PC-3 (cell line): ENCODE measurements around the gene ARHGAP15. TPM values are rescaled to one million over a fixed set of nuclear protein-coding genes. Genes with fewer than 3 reads are reported as not detected.

Source experiments
- ATAC-seq: fragments of 200-7000 bp; cut with Tn5 transposase; 2 replicates; pipeline ENCODE4 v1.9.1; 2020; ENCODE audit warnings: mild to moderate bottlenecking, moderate library complexity
- BruUV-seq: library from RNA; stranded (reverse); fragments of 400-500 nt; replicated peaks from 2 replicates; lab custom pipeline; 2021; lab: Mats Ljungman, UMichigan
- CTCF ChIA-PET: fragments of 300-600 bp; sonication (Branson Sonifier 250); formaldehyde crosslinking; loops from one replicate; lab custom pipeline; 2022; ENCODE audit warnings: antibody characterized with exemption; lab: Charles Lee
- POLR2A ChIA-PET: fragments of 300-600 bp; sonication (Branson Sonifier 250); formaldehyde crosslinking; loops from one replicate; lab custom pipeline; 2022; ENCODE audit warnings: antibody characterized with exemption; ENCODE audit not compliant: unreplicated experiment; lab: Charles Lee
- DNase-seq: peaks from one replicate; pipeline ENCODE4 v3.0.0-alpha.2; 2015
- H2AFZ ChIP-seq: fragments of 300-600 bp; sonication (generic); 2 replicates; pipeline ENCODE4 v1.6.0; 2016; ENCODE audit warnings: antibody characterized with exemption, low read length
- H3F3A ChIP-seq: fragments of 300-600 bp; sonication (generic); one replicate; pipeline ENCODE4 v1.6.0; 2017; ENCODE audit warnings: antibody characterized with exemption, low read length, control low read depth, mild to moderate bottlenecking; ENCODE audit not compliant: unreplicated experiment
- H3K27ac ChIP-seq: fragments of 300-600 bp; sonication (generic); 2 replicates; pipeline ENCODE4 v1.5.1; 2016; ENCODE audit warnings: mild to moderate bottlenecking, low read length
- H3K27me3 ChIP-seq: fragments of 300-600 bp; sonication (generic); 2 replicates; pipeline ENCODE4 v1.6.1; 2016; ENCODE audit warnings: low read length, mixed read lengths
- H3K36me3 ChIP-seq: fragments of 300-600 bp; sonication (generic); 2 replicates; pipeline ENCODE4 v1.6.1; 2016; ENCODE audit warnings: low read depth, mixed run types, low read length, mixed read lengths
- H3K4me1 ChIP-seq: fragments of 300-600 bp; sonication (generic); 2 replicates; pipeline ENCODE4 v1.5.1; 2016; ENCODE audit warnings: low read length; ENCODE audit not compliant: insufficient read depth
- H3K4me2 ChIP-seq: fragments of 300-600 bp; sonication (generic); 2 replicates; pipeline ENCODE4 v1.6.0; 2016; ENCODE audit warnings: low read length
- H3K4me3 ChIP-seq: fragments of 300-600 bp; sonication (generic); 2 replicates; pipeline ENCODE4 v1.5.1; 2016; ENCODE audit warnings: mild to moderate bottlenecking, low read length, mixed read lengths
- H3K79me2 ChIP-seq: fragments of 300-600 bp; sonication (generic); 2 replicates; pipeline ENCODE4 v1.6.1; 2017; ENCODE audit warnings: low read length, mixed read lengths
- H3K9ac ChIP-seq: fragments of 300-600 bp; sonication (generic); 2 replicates; pipeline ENCODE4 v1.6.0; 2016; ENCODE audit warnings: mild to moderate bottlenecking, low read length
- H3K9me2 ChIP-seq: fragments of 300-600 bp; sonication (generic); replicated peaks from 2 replicates; pipeline ENCODE4 v1.6.1; 2016; ENCODE audit warnings: mixed run types, low read length, mixed read lengths
- H3K9me3 ChIP-seq: fragments of 300-600 bp; sonication (generic); 2 replicates; pipeline ENCODE4 v1.6.1; 2016; ENCODE audit warnings: low read length, mixed read lengths
- H4K20me1 ChIP-seq: fragments of 300-600 bp; sonication (generic); 2 replicates; pipeline ENCODE4 v1.6.1; 2016; ENCODE audit warnings: low read length, mixed read lengths
- CTCF ChIP-seq: fragments of 300-600 bp; sonication (generic); conservative IDR thresholded peaks from 2 replicates; pipeline ENCODE4 v1.5.1; 2017; ENCODE audit warnings: antibody characterized with exemption, low read depth, mild to moderate bottlenecking, low read length
- EZH2 ChIP-seq: fragments of 300-600 bp; sonication (generic); IDR thresholded peaks from one replicate; pipeline ENCODE4 v1.6.1; 2017; ENCODE audit warnings: antibody characterized with exemption, mild to moderate bottlenecking, low read length; ENCODE audit not compliant: unreplicated experiment
- EZH2phosphoT487 ChIP-seq: fragments of 300-600 bp; sonication (generic); IDR thresholded peaks from 2 replicates; pipeline ENCODE4 v1.6.1; 2018; ENCODE audit warnings: mild to moderate bottlenecking, antibody characterized with exemption, low read length, borderline replicate concordance
- intact Hi-C: fragments of 100-400 bp; cut with micrococcal nuclease; formaldehyde crosslinking; loops from 2 replicates; pipeline ENCODE4 v1.9.0; 2023
- total RNA-seq: library from RNA; depleted of rRNA; stranded (reverse); fragments of >200 nt; gene quantifications from 2 replicates; pipeline ENCODE4 v1.2.3, GENCODE V29; 2014

Gene ARHGAP15
- total RNA-seq, 1 experiment from 2014 or later = not detected

- DNase-seq = no peak
- Histone ChIP-seq H3K4me3 (no peak overlapping the region), H3K9me3 (no peaks in the 10 kb centered on the region), H3F3A (no peaks in the 10 kb centered on the region), H3K4me2 (no peak overlapping the region), H3K27me3 (no peaks in the 10 kb centered on the region), H3K36me3 (no peaks in the 10 kb centered on the region), H4K20me1 (no peaks in the 10 kb centered on the region), H3K4me1 (no peaks in the 10 kb centered on the region), H3K79me2 (no peaks in the 10 kb centered on the region), H3K9ac (no peak overlapping the region), H2AFZ (no peak overlapping the region), H3K9me2 (no peaks in the 10 kb centered on the region), H3K27ac (no peak overlapping the region)
- TF ChIP-seq CTCF (no peak), EZH2phosphoT487 (no peak), EZH2 (no peak)
- no TSS peak for BruUV-seq
- ChIA-PET CTCF (no interaction called here), POLR2A (no interaction called here)
- ATAC-seq = no peak
- intact Hi-C loops = no loop called here
Observed at GRCh38 chr2:143816916-143817315, 687.7 kb downstream of the ARHGAP15 start.
